Stimulated activated CD4-positive, alpha-beta T cell treated with anti-CD3 and anti-CD28 coated beads, Interleukin-15, amount 100 ng/mL, for 1 hour (primary cell): ENCODE results near the gene TICRR.

Source experiments
- DNase-seq, 2 donors: peaks; one replicate each; pipeline ENCODE4 v3.0.0-alpha.2; 2020; ENCODE audit warnings: low read depth in 1 of 2, low spot score in 1 of 2

TICRR gene

DNA sequence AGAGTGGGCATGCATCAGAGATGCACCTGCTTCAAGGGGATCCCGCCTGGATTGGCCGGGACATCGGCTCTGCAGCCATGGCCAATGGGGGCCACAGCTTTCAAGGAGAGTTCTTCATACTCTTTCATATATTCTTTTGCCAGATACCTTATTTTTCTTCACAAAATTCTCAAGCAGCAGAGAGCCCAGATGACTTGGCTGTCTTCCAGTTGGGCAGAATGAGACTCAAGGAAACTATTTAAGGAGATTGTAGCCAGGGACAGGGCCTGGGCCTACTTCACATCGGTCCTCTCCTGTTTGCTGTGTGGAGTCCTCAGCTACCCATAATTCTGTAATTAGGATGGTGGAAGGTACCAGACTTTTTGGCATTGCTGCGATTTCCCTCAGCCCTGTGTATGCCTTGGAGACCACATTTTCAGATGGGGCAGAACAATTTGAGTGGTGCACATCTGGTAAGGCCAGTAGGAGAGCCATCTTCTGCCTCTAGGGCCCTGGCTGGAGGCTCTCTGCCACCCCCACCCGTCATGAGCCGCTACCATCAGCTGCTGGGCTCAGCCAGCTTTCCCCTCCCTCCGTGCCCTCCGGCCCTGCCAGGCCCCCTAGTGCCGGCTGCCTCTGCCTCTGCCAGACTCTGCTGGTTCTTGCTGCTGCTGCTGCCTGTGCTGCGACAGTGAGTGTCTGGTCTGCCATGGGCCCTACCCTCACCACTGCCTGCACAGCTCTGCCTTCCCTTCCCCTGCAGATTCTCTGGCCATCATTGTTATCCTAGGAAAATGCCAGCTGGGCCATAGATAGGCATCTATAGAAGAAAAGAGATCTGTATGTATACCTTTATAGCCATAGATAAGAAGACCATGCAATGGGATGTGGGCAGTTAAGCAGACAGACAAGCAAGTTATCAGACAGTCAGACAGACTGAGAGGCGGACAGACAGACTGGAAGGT is 97.2 kb downstream of the TICRR start:
- no peak for DNase-seq

DNA sequence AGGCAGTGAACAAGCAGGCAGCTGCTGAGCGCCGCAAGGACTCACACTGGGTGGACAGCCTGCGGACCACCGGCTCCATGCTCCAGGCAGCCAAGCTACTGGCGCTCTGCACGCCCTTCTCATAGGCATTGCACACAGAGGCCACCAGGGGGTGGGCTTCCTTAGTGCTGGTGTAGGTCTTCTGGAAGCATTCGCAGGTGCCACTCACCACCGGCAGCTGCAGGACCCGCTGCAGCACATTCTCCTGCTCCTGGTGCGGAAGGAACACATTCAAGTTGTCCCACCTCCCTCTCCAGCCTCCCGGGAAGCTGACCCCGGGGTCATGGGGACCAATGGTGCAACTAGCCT is 97.9 kb downstream of the TICRR start:
- no peak for DNase-seq

- no peak for DNase-seq
Measured at GRCh38 chr15:89674526-89674925, 99.3 kb downstream of the TICRR start.

DNA sequence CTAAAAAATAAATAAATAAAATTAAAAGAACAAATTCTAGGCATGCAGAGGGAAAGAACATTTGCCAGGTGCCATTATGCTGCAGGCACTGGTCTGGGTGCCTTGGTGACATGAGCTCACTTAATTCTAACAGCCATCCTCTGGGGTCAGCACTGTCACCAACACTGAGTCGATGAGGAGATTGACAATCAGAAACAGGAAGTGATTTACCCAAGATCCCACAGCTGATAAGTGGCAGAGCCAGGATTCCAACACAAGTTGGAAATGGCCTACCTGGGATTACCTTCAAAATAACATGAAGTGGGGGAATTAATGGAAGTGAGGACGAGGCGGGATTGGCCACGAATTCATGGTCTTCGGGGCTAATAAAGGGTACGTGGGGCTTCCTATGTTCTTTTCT is 100.3 kb downstream of the TICRR start:
- no peak for DNase-seq

GRCh38 chr15:89677381-89677780 is 102.1 kb downstream of the TICRR start:
- DNase-seq, result no peak
